WTC11 (cell line): Measurements from ENCODE around the gene CBFA2T3.

Experiments used
- MXD4 ChIP-seq: fragments of 250-450 bp; sonication (Bioruptor Pico); IDR thresholded peaks from 2 replicates; pipeline ENCODE4 v1.8.0; 2021; ENCODE audit warnings: mild to moderate bottlenecking, moderate library complexity, borderline replicate concordance
- TF ChIP-seq, protein P1 (sequence below): sonication (generic); formaldehyde crosslinking; conservative IDR thresholded peaks from 2 replicates; pipeline ENCODE4 v1.8.1; 2023; ENCODE audit warnings: mild to moderate bottlenecking, low read depth, missing genetic modification reagents, moderate library complexity
- TF ChIP-seq, protein P2 (sequence below): sonication (generic); formaldehyde crosslinking; IDR thresholded peaks from 2 replicates; pipeline ENCODE4 v1.8.0; 2022; ENCODE audit warnings: mild to moderate bottlenecking, missing genetic modification reagents
- TF ChIP-seq, protein P3 (sequence below): sonication (generic); formaldehyde crosslinking; IDR thresholded peaks from 2 replicates; pipeline ENCODE4 v1.8.1; 2023; ENCODE audit warnings: mild to moderate bottlenecking, missing genetic modification reagents
- TF ChIP-seq, protein P4 (sequence below): fragments of 200-600 bp; IDR thresholded peaks from 2 replicates; pipeline ENCODE4 v1.8.0; 2022; ENCODE audit warnings: antibody characterized with exemption

DNA sequence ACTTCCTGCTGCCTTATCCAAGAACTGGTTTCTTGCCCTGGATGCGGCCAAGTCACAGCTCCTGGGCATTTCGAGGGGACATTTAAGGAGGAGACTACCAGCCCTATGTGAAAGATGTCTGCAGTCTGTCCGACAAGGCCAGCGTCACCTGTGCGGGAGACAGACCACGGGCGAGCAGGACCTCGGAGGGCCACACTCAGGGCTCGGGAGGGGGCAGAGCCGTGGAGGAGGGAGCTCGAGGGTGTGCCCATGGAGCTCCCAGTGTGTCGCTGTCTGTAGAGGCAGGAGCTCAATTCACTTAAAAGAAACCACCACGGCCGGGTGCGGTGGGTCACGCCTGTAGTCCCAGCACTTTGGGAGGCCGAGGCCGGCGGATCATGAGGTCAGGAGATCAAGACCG lies 33.3 kb downstream of the CBFA2T3 start:
- no peak for TF ChIP-seq MXD4 (CRISPR knock-in tag)
- TF ChIP-seq, protein P1, sequence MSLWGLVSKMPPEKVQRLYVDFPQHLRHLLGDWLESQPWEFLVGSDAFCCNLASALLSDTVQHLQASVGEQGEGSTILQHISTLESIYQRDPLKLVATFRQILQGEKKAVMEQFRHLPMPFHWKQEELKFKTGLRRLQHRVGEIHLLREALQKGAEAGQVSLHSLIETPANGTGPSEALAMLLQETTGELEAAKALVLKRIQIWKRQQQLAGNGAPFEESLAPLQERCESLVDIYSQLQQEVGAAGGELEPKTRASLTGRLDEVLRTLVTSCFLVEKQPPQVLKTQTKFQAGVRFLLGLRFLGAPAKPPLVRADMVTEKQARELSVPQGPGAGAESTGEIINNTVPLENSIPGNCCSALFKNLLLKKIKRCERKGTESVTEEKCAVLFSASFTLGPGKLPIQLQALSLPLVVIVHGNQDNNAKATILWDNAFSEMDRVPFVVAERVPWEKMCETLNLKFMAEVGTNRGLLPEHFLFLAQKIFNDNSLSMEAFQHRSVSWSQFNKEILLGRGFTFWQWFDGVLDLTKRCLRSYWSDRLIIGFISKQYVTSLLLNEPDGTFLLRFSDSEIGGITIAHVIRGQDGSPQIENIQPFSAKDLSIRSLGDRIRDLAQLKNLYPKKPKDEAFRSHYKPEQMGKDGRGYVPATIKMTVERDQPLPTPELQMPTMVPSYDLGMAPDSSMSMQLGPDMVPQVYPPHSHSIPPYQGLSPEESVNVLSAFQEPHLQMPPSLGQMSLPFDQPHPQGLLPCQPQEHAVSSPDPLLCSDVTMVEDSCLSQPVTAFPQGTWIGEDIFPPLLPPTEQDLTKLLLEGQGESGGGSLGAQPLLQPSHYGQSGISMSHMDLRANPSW, result no peak
- TF ChIP-seq, protein P2, sequence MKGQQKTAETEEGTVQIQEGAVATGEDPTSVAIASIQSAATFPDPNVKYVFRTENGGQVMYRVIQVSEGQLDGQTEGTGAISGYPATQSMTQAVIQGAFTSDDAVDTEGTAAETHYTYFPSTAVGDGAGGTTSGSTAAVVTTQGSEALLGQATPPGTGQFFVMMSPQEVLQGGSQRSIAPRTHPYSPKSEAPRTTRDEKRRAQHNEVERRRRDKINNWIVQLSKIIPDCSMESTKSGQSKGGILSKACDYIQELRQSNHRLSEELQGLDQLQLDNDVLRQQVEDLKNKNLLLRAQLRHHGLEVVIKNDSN, result no peak
- TF ChIP-seq, protein P3, sequence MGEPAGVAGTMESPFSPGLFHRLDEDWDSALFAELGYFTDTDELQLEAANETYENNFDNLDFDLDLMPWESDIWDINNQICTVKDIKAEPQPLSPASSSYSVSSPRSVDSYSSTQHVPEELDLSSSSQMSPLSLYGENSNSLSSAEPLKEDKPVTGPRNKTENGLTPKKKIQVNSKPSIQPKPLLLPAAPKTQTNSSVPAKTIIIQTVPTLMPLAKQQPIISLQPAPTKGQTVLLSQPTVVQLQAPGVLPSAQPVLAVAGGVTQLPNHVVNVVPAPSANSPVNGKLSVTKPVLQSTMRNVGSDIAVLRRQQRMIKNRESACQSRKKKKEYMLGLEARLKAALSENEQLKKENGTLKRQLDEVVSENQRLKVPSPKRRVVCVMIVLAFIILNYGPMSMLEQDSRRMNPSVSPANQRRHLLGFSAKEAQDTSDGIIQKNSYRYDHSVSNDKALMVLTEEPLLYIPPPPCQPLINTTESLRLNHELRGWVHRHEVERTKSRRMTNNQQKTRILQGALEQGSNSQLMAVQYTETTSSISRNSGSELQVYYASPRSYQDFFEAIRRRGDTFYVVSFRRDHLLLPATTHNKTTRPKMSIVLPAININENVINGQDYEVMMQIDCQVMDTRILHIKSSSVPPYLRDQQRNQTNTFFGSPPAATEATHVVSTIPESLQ (CRISPR knock-in tag), result no peak
- TF ChIP-seq, protein P4, sequence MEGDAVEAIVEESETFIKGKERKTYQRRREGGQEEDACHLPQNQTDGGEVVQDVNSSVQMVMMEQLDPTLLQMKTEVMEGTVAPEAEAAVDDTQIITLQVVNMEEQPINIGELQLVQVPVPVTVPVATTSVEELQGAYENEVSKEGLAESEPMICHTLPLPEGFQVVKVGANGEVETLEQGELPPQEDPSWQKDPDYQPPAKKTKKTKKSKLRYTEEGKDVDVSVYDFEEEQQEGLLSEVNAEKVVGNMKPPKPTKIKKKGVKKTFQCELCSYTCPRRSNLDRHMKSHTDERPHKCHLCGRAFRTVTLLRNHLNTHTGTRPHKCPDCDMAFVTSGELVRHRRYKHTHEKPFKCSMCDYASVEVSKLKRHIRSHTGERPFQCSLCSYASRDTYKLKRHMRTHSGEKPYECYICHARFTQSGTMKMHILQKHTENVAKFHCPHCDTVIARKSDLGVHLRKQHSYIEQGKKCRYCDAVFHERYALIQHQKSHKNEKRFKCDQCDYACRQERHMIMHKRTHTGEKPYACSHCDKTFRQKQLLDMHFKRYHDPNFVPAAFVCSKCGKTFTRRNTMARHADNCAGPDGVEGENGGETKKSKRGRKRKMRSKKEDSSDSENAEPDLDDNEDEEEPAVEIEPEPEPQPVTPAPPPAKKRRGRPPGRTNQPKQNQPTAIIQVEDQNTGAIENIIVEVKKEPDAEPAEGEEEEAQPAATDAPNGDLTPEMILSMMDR, result no peak
